D721Med (cell line): ENCODE measurements around the gene EXOC6B.

Experiments
- DNase-seq: peaks from one replicate; pipeline ENCODE4 v3.0.0; 2011; ENCODE audit warnings: low spot score; ENCODE audit not compliant: insufficient read length
- FAIRE-seq: peaks from 2 replicates; lab custom pipeline; 2011; peaks lifted over from hg19 to GRCh38; lab: Jason Lieb, UNC
- TF ChIP-seq, protein P1 (sequence below): IDR thresholded peaks from 2 replicates; pipeline ENCODE4 v1.5.1; 2012; ENCODE audit warnings: mild to moderate bottlenecking, control low read depth; ENCODE audit not compliant: insufficient read depth; ENCODE audit errors: missing control alignments

Gene EXOC6B

DNA sequence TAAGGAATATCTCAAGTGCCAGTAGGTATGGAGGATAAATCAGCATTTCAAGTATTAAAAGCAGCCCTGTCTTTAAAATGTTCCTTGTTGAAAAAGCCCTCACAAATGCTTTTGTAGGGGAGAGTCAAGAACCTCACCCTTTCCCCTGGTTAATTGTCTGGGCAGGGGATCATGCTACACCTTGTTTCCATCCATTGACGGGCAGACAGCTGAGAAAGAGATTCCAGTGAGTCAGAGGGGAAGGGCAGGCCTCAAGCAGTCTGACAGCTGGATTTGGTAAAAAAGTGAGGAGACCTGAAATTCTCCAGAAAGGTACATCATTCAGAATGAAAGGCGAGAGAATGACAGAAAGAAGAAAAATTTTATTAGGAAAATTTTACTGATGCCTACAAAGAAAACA, 475.0 kb downstream of the EXOC6B start:
- FAIRE-seq, result no peak
- TF ChIP-seq, protein P1, sequence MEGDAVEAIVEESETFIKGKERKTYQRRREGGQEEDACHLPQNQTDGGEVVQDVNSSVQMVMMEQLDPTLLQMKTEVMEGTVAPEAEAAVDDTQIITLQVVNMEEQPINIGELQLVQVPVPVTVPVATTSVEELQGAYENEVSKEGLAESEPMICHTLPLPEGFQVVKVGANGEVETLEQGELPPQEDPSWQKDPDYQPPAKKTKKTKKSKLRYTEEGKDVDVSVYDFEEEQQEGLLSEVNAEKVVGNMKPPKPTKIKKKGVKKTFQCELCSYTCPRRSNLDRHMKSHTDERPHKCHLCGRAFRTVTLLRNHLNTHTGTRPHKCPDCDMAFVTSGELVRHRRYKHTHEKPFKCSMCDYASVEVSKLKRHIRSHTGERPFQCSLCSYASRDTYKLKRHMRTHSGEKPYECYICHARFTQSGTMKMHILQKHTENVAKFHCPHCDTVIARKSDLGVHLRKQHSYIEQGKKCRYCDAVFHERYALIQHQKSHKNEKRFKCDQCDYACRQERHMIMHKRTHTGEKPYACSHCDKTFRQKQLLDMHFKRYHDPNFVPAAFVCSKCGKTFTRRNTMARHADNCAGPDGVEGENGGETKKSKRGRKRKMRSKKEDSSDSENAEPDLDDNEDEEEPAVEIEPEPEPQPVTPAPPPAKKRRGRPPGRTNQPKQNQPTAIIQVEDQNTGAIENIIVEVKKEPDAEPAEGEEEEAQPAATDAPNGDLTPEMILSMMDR, result no peak
- no peak for DNase-seq

DNA sequence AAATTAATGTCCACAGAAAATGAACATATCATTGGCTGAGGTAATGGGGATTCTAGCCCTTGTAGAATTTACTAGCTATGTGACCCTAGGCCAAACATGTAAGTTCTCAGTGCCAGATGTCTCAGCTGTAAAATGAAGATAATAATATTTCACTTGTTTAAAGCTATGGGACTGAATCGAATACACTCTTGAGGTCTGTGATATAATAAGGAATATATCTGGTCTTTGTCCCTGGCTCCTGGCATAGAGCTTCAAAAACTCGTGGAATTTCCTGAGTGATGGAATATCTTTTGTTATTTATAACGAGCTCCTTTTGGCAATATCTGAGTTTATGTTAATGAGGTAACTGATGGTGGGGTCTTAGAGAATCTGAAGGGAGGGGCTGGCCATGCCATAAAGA, 476.8 kb downstream of the EXOC6B start:
- DNase-seq, result no peak
- no peak for FAIRE-seq
- TF ChIP-seq, protein P1, result no peak

DNA sequence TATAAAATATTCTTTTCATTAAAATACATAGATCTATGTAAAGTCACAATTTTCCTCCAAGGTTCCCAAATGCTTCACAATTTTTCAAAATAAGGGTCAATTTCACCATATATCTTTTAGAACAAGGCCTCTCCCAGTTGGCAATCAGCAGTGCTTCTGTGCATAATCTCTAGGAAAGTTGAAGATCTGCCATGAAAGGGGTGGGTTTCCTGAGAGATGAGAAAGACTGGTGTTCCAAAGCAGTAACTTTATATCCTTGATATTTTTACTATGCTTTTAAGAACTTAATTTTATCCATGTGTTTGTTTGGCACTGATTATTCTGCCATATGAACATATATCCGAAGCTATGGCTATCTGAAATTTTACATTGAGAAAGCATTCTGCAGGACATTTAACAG, 478.8 kb downstream of the EXOC6B start:
- DNase-seq (no peak), FAIRE-seq (no peak)
- TF ChIP-seq, protein P1, result no peak

DNA sequence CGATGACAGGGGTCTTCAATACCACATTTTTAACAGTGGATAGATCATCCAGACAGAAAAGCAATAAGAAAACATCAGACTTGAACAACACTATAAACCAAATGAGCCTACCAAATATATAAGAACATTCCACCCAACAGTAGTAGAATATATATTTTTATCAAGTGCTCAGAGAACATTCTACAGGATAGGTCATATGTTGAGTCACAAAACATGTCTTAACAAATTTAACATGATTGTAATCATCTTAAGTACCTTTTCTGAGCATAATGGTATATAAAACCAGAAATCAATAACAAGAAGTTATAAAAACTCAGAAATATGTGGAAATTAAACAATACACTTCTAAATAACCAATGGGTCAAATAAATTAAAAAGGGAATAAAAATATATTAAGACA, 484.2 kb downstream of the EXOC6B start:
- DNase-seq (no peak), FAIRE-seq (no peak)
- TF ChIP-seq, protein P1, result no peak

DNA sequence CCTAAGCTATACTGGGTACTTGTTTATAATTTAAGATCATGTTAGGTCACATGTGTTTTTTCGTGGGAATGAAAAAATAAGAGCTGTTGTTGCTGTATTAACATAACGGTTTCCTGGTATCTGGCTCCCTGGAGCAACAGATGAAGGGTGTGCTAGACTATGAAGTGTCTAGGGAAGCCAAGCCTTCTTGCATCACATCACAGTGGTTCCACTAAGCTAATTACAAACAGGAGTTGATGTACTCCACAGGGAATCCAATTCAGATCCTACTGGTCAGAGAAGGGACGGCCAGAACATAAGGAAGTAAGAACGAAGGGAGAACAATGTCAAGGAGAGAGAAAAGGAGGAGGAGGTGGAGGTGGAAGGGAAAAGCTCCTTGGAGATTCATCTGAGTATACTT, 485.2 kb downstream of the EXOC6B start:
- FAIRE-seq, result no peak
- DNase-seq, result no peak
- TF ChIP-seq, protein P1, result no peak

DNA sequence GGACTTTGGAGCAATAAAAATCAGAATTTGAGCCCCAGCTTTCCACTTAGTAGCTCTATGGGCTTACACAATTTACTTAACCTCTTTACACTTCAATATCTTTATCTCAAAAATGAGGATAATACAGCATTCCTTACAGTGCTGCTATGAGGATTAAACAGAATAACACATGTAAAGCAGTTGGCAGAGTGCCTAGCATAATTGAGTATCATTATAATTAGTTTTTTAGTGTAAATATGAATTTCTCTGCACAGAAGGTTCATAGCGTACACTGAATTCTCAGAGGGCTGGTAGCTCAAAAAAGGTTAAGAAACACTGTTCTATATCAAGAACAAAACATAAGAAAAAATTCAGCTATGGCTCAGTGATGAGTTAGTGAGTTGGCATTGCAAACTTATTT, 487.8 kb downstream of the EXOC6B start:
- no peak for DNase-seq
- FAIRE-seq, result no peak
- TF ChIP-seq, protein P1, result no peak

DNA sequence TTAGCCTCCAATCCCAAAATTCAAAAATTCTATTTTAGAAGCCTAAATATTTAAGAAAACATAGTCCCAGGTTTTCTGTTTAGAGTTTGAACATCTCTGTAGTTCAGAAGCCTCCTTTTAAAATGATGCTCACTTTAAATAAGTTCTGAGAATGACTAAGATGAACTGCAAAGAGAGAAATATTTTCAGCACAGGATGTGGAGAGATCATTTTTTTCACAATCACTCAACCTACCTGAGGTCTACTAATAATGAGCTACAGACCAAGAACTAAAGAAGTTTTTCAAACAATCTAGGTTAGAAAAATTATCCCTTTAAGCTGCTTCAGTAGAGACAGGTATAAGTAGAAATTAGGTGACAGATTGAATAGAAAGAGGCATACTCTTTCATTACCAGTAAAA, 493.1 kb downstream of the EXOC6B start:
- TF ChIP-seq, protein P1, result no peak

More for the DNA sequence above, 493.1 kb downstream of the EXOC6B start:
- no peak for FAIRE-seq
- DNase-seq, result no peak
